Smooth muscle cell (in vitro differentiated cells): ENCODE data around the gene SYCP3. TPM values are rescaled to one million over a fixed set of nuclear protein-coding genes. Genes with fewer than 3 reads are reported as not detected.

Experiments
- DNase-seq: peaks from one replicate; lab custom pipeline; 2025; ENCODE audit not compliant: unreplicated experiment; lab: John Stamatoyannopoulos, UW
- H2AFZ ChIP-seq: fragments of 200-600 bp; sonication (generic); 2 replicates; pipeline ENCODE4 v1.6.0; 2016; ENCODE audit warnings: antibody characterized with exemption, low read depth, mild to moderate bottlenecking
- H3F3A ChIP-seq: fragments of 200-600 bp; sonication (generic); 2 replicates; pipeline ENCODE4 v1.6.0; 2017; ENCODE audit warnings: antibody characterized with exemption, low read depth
- H3K27ac ChIP-seq: fragments of 200-600 bp; sonication (generic); 2 replicates; pipeline ENCODE4 v1.5.1; 2016; ENCODE audit warnings: low read depth, mild to moderate bottlenecking
- H3K27me3 ChIP-seq: fragments of 200-600 bp; sonication (generic); 2 replicates; pipeline ENCODE4 v1.6.1; 2016; ENCODE audit warnings: low read depth, mild to moderate bottlenecking
- H3K36me3 ChIP-seq: fragments of 200-600 bp; sonication (generic); 2 replicates; pipeline ENCODE4 v1.5.1; 2016; ENCODE audit warnings: low read depth
- H3K4me1 ChIP-seq: fragments of 200-600 bp; sonication (generic); 2 replicates; pipeline ENCODE4 v1.5.1; 2016; ENCODE audit warnings: low read depth
- H3K4me2 ChIP-seq: fragments of 200-600 bp; sonication (generic); 2 replicates; pipeline ENCODE4 v1.6.0; 2016; ENCODE audit warnings: mild to moderate bottlenecking
- H3K4me3 ChIP-seq: fragments of 200-600 bp; sonication (generic); 2 replicates; pipeline ENCODE4 v1.5.1; 2016; ENCODE audit warnings: mild to moderate bottlenecking
- H3K79me2 ChIP-seq: fragments of 200-600 bp; sonication (generic); 2 replicates; pipeline ENCODE4 v1.6.0; 2016; ENCODE audit warnings: low read depth, mild to moderate bottlenecking
- H3K9ac ChIP-seq: fragments of 200-600 bp; sonication (generic); 2 replicates; pipeline ENCODE4 v1.6.0; 2016; ENCODE audit warnings: low read depth
- H3K9me3 ChIP-seq: fragments of 200-600 bp; sonication (generic); replicated peaks from 2 replicates; pipeline ENCODE4 v1.5.1; 2016; ENCODE audit warnings: low read depth
- H4K20me1 ChIP-seq: fragments of 200-600 bp; sonication (generic); 2 replicates; pipeline ENCODE4 v1.6.0; 2016; ENCODE audit warnings: low read depth
- CTCF ChIP-seq: fragments of 200-600 bp; sonication (generic); IDR thresholded peaks from 2 replicates; pipeline ENCODE4 v1.5.1; 2017; ENCODE audit warnings: borderline replicate concordance, mild to moderate bottlenecking, antibody characterized with exemption; ENCODE audit not compliant: insufficient read depth, poor library complexity, severe bottlenecking
- WGBS: methylation state at CpG from one replicate; pipeline ENCODE4 v1.1.7; 2016; ENCODE audit warnings: low lambda C conversion rate; 5-methylcytosine and 5-hydroxymethylcytosine counted together
- polyA plus RNA-seq: library from polyadenylated mRNA; unstranded; fragments of >200 nt; fragmentation: Nextera tagmentation; extraction: Ambion mirVana; gene quantifications from 2 replicates; pipeline ENCODE4 v1.2.1, GENCODE V29; 2016
- total RNA-seq: library from RNA; depleted of rRNA; stranded (reverse); fragments of >200 nt; gene quantifications from 2 replicates; pipeline ENCODE4 v1.2.3, GENCODE V29; 2014

SYCP3 gene
- total and polyA plus RNA-seq, 2 experiments from 2014 or later = 1.1 to 3.6 TPM

- H3K4me2 ChIP-seq = no peak overlapping the region
Observed at GRCh38 chr12:101713930-101714329, 25.3 kb downstream of the SYCP3 start.

DNA sequence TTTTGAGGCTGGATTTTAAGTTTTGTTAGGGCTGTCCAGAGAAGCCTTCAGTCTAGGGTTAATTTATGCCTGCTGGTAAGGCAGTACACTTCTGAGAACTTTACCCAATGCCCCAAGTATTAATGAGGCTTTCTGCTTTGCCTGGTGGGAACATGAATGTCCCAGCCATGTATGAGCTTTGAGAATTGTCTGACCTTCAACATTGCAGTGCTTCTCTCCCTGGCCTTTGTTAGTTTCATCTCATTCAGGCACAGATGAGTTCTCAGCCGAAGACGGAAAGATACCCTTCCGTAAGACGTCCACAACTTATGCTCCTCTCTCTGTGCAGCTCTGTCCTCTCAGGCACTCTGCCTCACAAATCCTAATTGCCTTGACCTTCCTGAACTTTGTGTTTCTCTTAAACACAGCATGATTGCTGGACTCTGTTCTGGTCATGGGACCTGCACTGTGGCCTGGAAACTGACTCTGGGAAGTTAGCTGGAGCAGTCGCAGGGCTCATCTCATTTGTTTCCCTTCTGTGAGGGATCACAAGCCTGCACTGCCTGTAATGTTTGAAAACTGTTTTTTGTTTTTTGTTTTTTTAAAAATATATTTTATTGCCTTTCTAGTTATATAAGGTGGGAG, 26.1 kb downstream of the SYCP3 start:
- 65% methylated on average over 5 of the region's 5 CpGs for WGBS
- Histone ChIP-seq H3K36me3 (no peaks in the 10 kb centered on the region), H2AFZ (no peak overlapping the region), H3K9me3 (no peaks in the 10 kb centered on the region), H3K27ac (no peak overlapping the region), H4K20me1 (peaks cover 33% of the 10 kb centered on the region), H3F3A (no peaks in the 10 kb centered on the region), H3K79me2 (peaks cover 4% of the 10 kb centered on the region), H3K27me3 (no peaks in the 10 kb centered on the region), H3K9ac (no peak overlapping the region), H3K4me2 (no peak overlapping the region), H3K4me3 (no peak overlapping the region), H3K4me1 (no peaks in the 10 kb centered on the region)
- TF ChIP-seq CTCF = no peak
- DNase-seq = no peak

More at GRCh38 chr12:101713930-101714329, 25.3 kb downstream of the SYCP3 start:
- Histone ChIP-seq H3K9me3 (no peaks in the 10 kb centered on the region), H4K20me1 (peaks cover 28% of the 10 kb centered on the region), H3K79me2 (no peaks in the 10 kb centered on the region), H3K27ac (no peak overlapping the region), H2AFZ (no peak overlapping the region), H3K4me1 (no peaks in the 10 kb centered on the region), H3K36me3 (no peaks in the 10 kb centered on the region), H3K27me3 (no peaks in the 10 kb centered on the region), H3F3A (no peaks in the 10 kb centered on the region), H3K4me3 (no peak overlapping the region), H3K9ac (no peak overlapping the region)
- TF ChIP-seq CTCF = no peak
- 88% methylated on average over 2 of the region's 2 CpGs for WGBS
- DNase-seq = no peak

GRCh38 chr12:101710288-101710687, 29.0 kb downstream of the SYCP3 start:
- Histone ChIP-seq H3K4me1 (no peaks in the 10 kb centered on the region), H3K9ac (no peak overlapping the region), H4K20me1 (peaks cover 50% of the 10 kb centered on the region), H3F3A (no peaks in the 10 kb centered on the region), H3K4me3 (no peak overlapping the region), H3K4me2 (no peak overlapping the region), H3K79me2 (peaks cover 11% of the 10 kb centered on the region), H3K9me3 (no peaks in the 10 kb centered on the region), H3K36me3 (no peaks in the 10 kb centered on the region), H3K27ac (no peak overlapping the region), H2AFZ (no peak overlapping the region), H3K27me3 (no peaks in the 10 kb centered on the region)
- WGBS = 95% methylated on average over 4 of the region's 4 CpGs
- DNase-seq = no peak
- TF ChIP-seq CTCF = no peak

DNA sequence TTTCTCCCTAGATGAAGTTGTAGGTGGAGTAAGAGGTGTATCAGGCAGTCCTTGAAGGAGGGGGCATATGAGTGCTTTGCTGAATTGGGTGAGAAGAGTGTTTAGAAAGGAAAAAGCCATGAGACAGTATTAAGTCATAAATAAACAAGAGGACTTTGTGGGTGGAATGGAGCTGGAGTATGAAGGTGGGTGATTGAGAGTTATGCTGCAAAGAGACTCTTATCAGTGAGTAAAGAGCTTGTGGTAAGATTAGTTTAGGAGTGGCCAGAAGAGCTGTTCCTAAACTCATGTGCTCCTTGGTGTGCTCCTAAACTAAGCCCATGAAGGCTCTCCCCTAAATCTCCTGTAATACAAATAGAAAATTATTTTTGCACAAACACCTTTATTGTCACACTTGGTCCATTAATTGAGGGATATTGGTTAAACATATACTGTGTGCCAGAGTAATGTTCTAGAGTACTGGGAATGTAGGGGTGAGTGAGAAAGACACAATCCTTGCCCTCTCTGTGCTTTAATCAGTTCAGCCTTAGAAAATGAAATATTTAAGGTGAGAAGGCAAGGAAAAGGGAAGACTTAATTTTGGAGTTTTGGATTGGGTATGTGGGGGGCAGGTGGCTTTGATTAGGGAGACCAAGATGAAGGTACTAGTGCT, 32.0 kb downstream of the SYCP3 start:
- no peak overlapping the region for H3K4me3 ChIP-seq
- no peak overlapping the region for H3K27ac ChIP-seq
- no peaks in the 10 kb centered on the region for H3K4me1 ChIP-seq
- H3K36me3 ChIP-seq = no peaks in the 10 kb centered on the region
- DNase-seq = no peak
- H3F3A ChIP-seq = no peaks in the 10 kb centered on the region
- no peaks in the 10 kb centered on the region for H3K9me3 ChIP-seq
- peak overlapping the region; percentile 36 for H3K4me2 ChIP-seq
- no peak for TF ChIP-seq CTCF
- H3K27me3 ChIP-seq = no peaks in the 10 kb centered on the region
- peaks cover 43% of the 10 kb centered on the region for H4K20me1 ChIP-seq
- peaks cover 11% of the 10 kb centered on the region for H3K79me2 ChIP-seq
- no peak overlapping the region for H2AFZ ChIP-seq
- H3K9ac ChIP-seq = no peak overlapping the region
